Suprapubic skin (tissue), 3 donors: ENCODE data around the gene DLGAP4.

Experiments
- CTCF ChIP-seq, 2 donors: fragments of 200-600 bp in 1 of 2; fragments of 450-650 bp in 1 of 2; sonication (generic) in 1 of 2; IDR thresholded peaks; one replicate each; pipeline ENCODE4 v1.5.1; 2016 to 2019; ENCODE audit warnings: antibody characterized with exemption in 2 of 2, mild to moderate bottlenecking in 1 of 2, moderate library complexity in 1 of 2
- POLR2A ChIP-seq, 2 donors: fragments of 450-650 bp; IDR thresholded peaks; one replicate each; pipeline ENCODE4 v1.6.1; 2017; ENCODE audit warnings: antibody characterized with exemption in 2 of 2, mild to moderate bottlenecking in 2 of 2, moderate library complexity in 2 of 2

DNA sequence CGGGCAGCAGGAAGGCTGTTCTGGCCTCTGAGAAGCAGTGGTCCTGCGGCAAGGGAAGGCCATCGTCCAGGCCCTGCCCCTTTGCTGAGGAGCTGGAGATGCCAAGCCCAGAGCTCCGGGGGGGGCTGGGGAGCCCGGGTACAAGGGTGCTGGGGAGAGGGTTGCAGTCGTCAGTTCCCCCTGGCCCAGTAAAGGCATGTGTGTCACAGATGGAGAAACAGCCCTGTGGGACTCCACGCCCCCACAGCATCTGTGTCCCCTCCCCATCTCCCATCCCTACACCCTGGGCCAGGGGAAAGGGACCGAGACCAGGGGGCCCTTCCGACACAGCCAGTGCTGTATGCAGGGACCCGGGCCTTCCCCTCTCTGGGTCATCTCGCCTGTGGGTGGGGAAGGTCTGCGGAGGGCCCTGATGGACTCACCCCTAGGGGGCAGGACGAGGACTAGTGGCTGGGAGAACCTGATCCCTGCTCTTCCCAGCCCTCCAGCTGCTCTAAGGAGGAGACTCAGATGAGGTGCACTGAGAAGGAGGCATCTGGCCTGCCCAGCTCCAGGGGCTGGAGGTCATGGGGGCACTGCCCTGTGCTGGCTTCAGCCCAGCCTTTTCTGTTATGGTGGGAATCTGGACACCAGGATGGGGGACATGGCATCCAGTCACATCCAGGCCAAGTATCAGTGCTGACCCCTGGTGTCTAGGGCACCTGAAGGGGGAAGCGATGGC, 235.8 kb downstream of the DLGAP4 start:
- TF ChIP-seq CTCF (IDR thresholded peaks at IDR 0.05) (peak in 1 of 2 donors; percentile 29), POLR2A (IDR thresholded peaks at IDR 0.05) (no peak)
